Activated T-cell treated with anti-CD3 and anti-CD28 coated beads, Interleukin-2, amount 50 U/mL, for 1 hour (primary cell): ENCODE data around the gene STK36.

Source experiments
- DNase-seq: peaks from one replicate; pipeline ENCODE4 v3.0.0-alpha.2; 2020

The STK36 gene

GRCh38 chr2:218748741-218749441 lies 77.0 kb downstream of the STK36 start:
- no peak for DNase-seq
